Measurements from ENCODE around the gene MCM9.

GRCh38 chr6:118932421-118932820, 2.5 kb downstream of the MCM9 start:
- TF ChIP-seq CTCF (IDR thresholded peaks at IDR 0.05; ENCODE audit: low read depth, low read length) (no peak), EZH2phosphoT487 (IDR thresholded peaks at IDR 0.05; ENCODE audit: low read depth) (no peak)
